HG02938 (cell line): Measurements from ENCODE around the gene CADPS2.

Source experiments
- ATAC-seq: cut with Tn5 transposase; IDR thresholded peaks from one replicate; pipeline ENCODE4 v1.9.1; 2021; ENCODE audit warnings: mild to moderate bottlenecking, moderate library complexity; ENCODE audit not compliant: unreplicated experiment

The CADPS2 gene

GRCh38 chr7:122618585-122619189 is 267.6 kb downstream of the CADPS2 start:
- ATAC-seq = no peak

GRCh38 chr7:122616951-122617350 is 269.3 kb downstream of the CADPS2 start:
- ATAC-seq = no peak

GRCh38 chr7:122605929-122606328 is 280.3 kb downstream of the CADPS2 start:
- ATAC-seq = no peak

GRCh38 chr7:122604251-122604650 is 282.0 kb downstream of the CADPS2 start:
- ATAC-seq = no peak

DNA sequence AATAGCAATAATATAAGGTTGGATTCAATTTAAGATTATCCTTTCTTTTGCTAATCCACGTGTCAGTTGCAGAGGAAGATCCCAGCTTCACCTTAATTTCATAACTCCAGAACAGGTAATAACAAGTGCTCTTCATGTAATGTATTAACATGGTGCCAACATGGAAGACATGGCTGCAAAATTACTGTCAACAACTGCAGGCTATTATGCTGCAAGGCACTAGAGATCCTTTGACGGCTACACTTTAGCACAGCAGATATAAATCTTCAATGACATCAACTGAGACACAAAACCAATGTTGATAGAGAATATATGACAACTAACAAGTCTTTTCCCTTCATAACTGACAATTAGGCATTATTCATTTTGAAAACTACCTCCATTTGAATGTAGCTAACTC is 283.5 kb downstream of the CADPS2 start:
- no peak for ATAC-seq

DNA sequence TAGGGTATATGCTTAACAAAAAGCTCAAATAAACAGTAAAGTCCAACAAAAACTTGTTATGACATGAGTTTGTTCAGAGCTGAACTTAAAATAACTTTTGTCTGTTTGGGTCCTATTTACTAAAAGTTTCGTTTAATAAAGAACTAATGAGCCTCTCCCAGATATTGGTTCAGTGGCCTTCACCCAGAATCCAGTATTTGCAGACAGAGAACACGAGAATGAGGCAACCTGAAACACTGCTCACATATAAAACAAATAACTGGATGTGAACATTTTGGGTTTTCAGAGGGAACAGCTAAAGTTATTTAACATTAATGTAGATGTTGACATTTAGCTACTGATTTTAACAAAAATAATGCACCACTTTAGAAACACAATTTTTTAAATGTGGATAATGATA is 285.6 kb downstream of the CADPS2 start:
- no peak for ATAC-seq

- no peak for ATAC-seq
Observed at GRCh38 chr7:122600042-122600441, 286.2 kb downstream of the CADPS2 start.

DNA sequence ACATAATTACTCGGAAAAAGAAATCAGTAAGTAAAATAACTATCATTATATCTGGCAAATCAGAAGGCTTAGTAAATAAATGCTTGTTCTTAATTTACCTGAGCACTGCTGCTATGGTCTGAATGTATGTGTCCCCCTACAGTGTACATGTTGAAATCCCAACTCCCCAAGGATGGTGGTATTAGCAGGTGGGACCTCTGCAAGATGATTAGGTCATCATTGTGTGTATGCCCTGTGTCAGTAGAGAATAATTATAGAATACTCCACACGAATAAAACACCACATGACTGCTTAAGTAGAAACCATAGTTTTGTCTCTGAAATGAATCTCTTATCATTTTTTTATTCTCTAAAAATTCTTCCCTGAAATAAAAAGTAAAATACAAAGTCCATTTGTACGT is 289.0 kb downstream of the CADPS2 start:
- no peak for ATAC-seq

- no peak for ATAC-seq
Observed at GRCh38 chr7:122595885-122596284, 290.4 kb downstream of the CADPS2 start.

GRCh38 chr7:122588621-122589020 is 297.6 kb downstream of the CADPS2 start:
- ATAC-seq = no peak

DNA sequence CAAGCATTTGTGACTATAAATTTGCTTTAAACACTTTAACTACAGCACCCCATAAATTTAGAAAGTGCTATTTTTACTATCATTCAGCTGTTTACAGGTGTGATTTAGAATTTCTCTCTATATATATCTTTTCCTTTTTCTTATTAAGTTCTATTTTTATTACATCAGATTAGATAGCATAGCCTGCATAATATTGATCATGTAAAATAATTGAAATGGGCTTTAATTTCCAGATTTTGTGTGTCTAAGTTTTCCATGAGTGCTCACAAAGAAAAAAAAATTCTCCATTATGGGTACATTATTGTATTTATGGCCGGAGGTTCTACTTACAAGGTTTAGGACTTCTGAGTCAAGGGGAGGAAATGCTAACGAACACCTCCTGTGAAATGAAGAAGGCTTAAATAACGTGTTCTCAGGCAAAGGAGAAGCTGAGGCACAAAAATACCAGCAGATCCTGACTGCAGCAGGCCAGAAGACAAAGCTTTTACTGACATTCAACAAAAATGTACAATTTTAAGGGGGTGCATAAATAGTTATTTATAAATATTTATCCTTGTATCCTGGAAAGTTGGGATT is 301.5 kb downstream of the CADPS2 start:
- ATAC-seq = no peak

GRCh38 chr7:122578350-122578749 is 307.9 kb downstream of the CADPS2 start:
- ATAC-seq = no peak

GRCh38 chr7:122577449-122578003 is 308.7 kb downstream of the CADPS2 start:
- no peak for ATAC-seq

DNA sequence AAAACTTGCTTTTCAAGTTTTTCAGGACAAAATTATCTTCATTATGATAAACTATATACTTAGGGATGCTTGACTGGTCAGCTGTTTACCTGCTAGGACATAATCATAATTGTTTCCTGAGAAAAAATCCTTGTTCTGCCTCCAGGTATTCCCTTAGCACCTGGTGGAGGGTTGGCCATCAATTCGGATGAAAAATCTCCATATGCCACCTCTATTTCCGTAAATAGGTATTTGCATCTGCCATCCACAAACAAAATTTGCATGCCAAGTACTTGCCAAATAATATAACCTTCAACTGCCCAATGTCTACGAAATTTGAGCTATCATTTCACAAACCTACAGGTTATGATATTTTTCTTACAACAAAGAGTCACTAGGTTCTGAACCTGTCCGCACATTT is 313.6 kb downstream of the CADPS2 start:
- ATAC-seq = no peak

DNA sequence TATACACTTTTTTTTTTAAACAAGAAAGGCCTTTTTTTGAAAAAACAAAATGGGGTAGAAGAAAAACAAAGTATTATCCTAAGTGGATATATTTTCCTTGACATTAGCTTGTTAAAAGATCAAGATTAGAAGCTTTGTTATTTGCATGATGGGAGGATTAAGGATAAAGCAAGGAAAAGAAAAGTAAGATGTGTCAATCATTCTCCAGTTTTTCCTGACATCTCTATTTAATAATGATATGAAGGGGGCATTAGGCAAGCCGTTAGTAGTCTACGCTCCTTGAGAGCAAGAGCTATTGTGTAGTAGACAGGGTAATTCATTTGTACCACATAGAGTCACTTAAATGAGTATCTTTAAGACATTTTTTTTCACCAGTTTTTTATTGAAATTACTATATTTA is 324.9 kb downstream of the CADPS2 start:
- no peak for ATAC-seq

GRCh38 chr7:122556873-122557542 is 329.3 kb downstream of the CADPS2 start:
- ATAC-seq = no peak

- ATAC-seq = no peak
Observed at GRCh38 chr7:122556219-122556618, 330.0 kb downstream of the CADPS2 start.

DNA sequence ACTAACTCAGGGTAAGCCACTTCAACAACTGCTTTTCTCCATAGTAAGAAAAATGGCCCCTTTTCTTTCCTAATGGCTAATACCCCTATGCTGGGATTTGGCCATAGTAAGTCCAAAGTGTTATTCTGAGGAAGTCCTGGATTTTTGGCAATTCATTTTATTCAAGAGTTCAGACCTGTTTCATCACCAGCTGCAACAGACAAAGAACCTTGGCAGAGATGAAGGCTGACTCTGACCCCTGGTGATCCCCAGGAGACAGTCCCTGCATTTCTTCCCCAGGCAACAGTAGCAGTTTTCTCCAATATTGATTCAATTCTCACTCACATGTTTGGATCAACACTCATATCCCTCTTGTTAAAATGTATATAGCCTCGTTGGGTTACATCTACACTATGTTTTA is 332.5 kb downstream of the CADPS2 start:
- no peak for ATAC-seq

- no peak for ATAC-seq
Observed at GRCh38 chr7:122552769-122553168, 333.5 kb downstream of the CADPS2 start.

GRCh38 chr7:122550545-122550944 is 335.7 kb downstream of the CADPS2 start:
- ATAC-seq = no peak

DNA sequence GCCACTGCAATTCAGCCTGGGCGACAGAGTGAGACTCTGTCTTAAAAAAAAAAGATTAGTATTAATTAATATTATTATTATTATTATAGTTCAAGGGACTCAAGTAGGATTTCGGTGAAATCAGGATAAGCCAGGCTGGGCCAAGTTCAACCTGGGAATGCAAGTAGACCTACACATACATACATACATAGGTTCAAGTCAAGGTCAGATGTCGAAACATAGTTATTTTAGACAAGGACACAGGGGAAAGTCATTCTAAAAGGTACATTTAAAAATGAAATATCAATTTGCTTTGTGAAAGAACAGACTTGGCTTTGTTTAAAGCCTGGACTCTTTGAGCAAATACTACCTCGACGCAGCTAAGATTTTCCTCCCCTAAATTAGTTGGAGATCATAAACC is 336.7 kb downstream of the CADPS2 start:
- no peak for ATAC-seq

DNA sequence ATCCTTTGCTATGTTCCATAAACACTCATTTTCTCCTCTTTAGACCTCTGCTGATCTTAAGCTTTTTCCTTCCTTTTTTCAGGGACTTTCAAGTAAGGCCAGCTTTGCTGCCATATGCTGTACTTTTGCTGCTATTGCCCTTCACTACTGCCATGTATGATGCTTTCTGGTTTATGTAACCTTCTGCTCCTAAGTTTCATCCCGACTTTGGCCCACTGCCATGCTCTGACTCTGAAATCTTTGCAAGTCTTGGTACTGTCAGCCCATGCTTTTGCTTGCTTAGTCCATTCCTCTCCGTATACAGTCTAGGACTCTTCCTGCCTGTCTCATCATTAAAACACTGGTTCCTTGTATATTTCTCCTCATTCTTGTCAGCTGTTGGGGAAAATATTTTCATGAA is 339.8 kb downstream of the CADPS2 start:
- no peak for ATAC-seq
